Posterior vena cava (tissue), 2 donors: ENCODE measurements around the gene CD226. TPM values are rescaled to one million over a fixed set of nuclear protein-coding genes. Genes with fewer than 3 reads are reported as not detected.
"Not testable (repeated sequence)": the region's sequence is repeated elsewhere in the genome, so short reads cannot be mapped to it uniquely, and the experiment has no call there.

ENCODE experiments used
- DNase-seq: peaks from one replicate; pipeline ENCODE4 v3.0.0-alpha.2; 2020; ENCODE audit warnings: low spot score
- intact Hi-C, 2 donors: fragments of 100-400 bp; cut with DNase I; formaldehyde crosslinking; loops; one replicate each; pipeline versions ENCODE4 v1.14.1 to v1.14.2; 2022 to 2023
- total RNA-seq, 2 donors: library from RNA; stranded (reverse); fragmentation: NEBNext Ultra II Directional; extraction: Animal tissue kit (Norgen Biotek cat#: 25700); gene quantifications; one replicate each; pipeline ENCODE4 v1.2.1, GENCODE V29; 2021
- donor health status: DM: yes; HTN: yes; CAD: no.
- donor health status: DM: yes; HTN: yes; CAD: no.

Gene CD226
- total RNA-seq, 2 donors from 2014 or later, result 1.6 to 2.5 TPM

GRCh38 chr18:69882965-69883668, 64.6 kb downstream of the CD226 start:
- no peak for DNase-seq
- intact Hi-C loops, result no loop called here

GRCh38 chr18:69880083-69880482, 67.6 kb downstream of the CD226 start:
- intact Hi-C loops, result no loop called here
- no peak for DNase-seq

GRCh38 chr18:69879051-69879450, 68.6 kb downstream of the CD226 start:
- DNase-seq, intact Hi-C loops: not testable (repeated sequence)

GRCh38 chr18:69878213-69878933, 69.3 kb downstream of the CD226 start:
- intact Hi-C loops, result no loop called here
- no peak for DNase-seq

- intact Hi-C loops, result no loop called here
Observed at GRCh38 chr18:69876490-69876889, 71.2 kb downstream of the CD226 start.

GRCh38 chr18:69874058-69874457, 73.6 kb downstream of the CD226 start:
- no peak for DNase-seq
- intact Hi-C loops, result no loop called here

More at GRCh38 chr18:69876490-69876889, 71.2 kb downstream of the CD226 start:
- DNase-seq, result no peak

- intact Hi-C loops, result no loop called here
- DNase-seq, result no peak
Observed at GRCh38 chr18:69872661-69873060, 75.0 kb downstream of the CD226 start.

- DNase-seq, result no peak
- intact Hi-C loops, result no loop called here
Observed at GRCh38 chr18:69871363-69871762, 76.3 kb downstream of the CD226 start.

GRCh38 chr18:69870736-69871135, 76.9 kb downstream of the CD226 start:
- no peak for DNase-seq
- intact Hi-C loops, result no loop called here

- intact Hi-C loops, result no loop called here
Observed at GRCh38 chr18:69866212-69866611, 81.5 kb downstream of the CD226 start.

GRCh38 chr18:69865776-69866175, 81.9 kb downstream of the CD226 start:
- no peak for DNase-seq
- intact Hi-C loops, result no loop called here

More at GRCh38 chr18:69866212-69866611, 81.5 kb downstream of the CD226 start:
- no peak for DNase-seq

GRCh38 chr18:69864802-69865201, 82.9 kb downstream of the CD226 start:
- intact Hi-C loops, DNase-seq: not testable (repeated sequence)

- intact Hi-C loops, result no loop called here
Observed at GRCh38 chr18:69858897-69859296, 88.8 kb downstream of the CD226 start.

GRCh38 chr18:69854455-69854854, 93.2 kb downstream of the CD226 start:
- intact Hi-C loops, result no loop called here
- no peak for DNase-seq

More at GRCh38 chr18:69858897-69859296, 88.8 kb downstream of the CD226 start:
- DNase-seq, result no peak

- DNase-seq, result no peak
- intact Hi-C loops, result no loop called here
Observed at GRCh38 chr18:69853051-69853450, 94.6 kb downstream of the CD226 start.

GRCh38 chr18:69845593-69846506, 101.8 kb downstream of the CD226 start:
- intact Hi-C loops, result no loop called here

GRCh38 chr18:69844656-69845055, 103.0 kb downstream of the CD226 start:
- no peak for DNase-seq
- intact Hi-C loops, result no loop called here

More at GRCh38 chr18:69845593-69846506, 101.8 kb downstream of the CD226 start:
- no peak for DNase-seq

GRCh38 chr18:69843015-69843414, 104.7 kb downstream of the CD226 start:
- DNase-seq, result no peak
- intact Hi-C loops, result no loop called here

GRCh38 chr18:69841117-69841516, 106.6 kb downstream of the CD226 start:
- no peak for DNase-seq
- intact Hi-C loops, result no loop called here

GRCh38 chr18:69840445-69840844, 107.2 kb downstream of the CD226 start:
- DNase-seq, result no peak
- intact Hi-C loops, result no loop called here
